WTC11 (cell line): Measurements from ENCODE around the gene TRMU.

Experiments used
- CBFB ChIP-seq: sonication (generic); formaldehyde crosslinking; IDR thresholded peaks from 2 replicates; pipeline ENCODE4 v1.8.1; 2022; ENCODE audit warnings: mild to moderate bottlenecking, low read depth, missing genetic modification reagents
- FOXP1 ChIP-seq: sonication (generic); formaldehyde crosslinking; IDR thresholded peaks from 2 replicates; pipeline ENCODE4 v1.8.0; 2022; ENCODE audit warnings: missing genetic modification reagents, mild to moderate bottlenecking, moderate library complexity, borderline replicate concordance
- TF ChIP-seq, protein P1 (sequence below): fragments of 200-600 bp; IDR thresholded peaks from 2 replicates; pipeline ENCODE4 v1.8.0; 2022; ENCODE audit warnings: antibody characterized with exemption
- TF ChIP-seq, protein P2 (sequence below): sonication (generic); formaldehyde crosslinking; IDR thresholded peaks from 2 replicates; pipeline ENCODE4 v1.8.1; 2023; ENCODE audit warnings: mild to moderate bottlenecking, missing genetic modification reagents

DNA sequence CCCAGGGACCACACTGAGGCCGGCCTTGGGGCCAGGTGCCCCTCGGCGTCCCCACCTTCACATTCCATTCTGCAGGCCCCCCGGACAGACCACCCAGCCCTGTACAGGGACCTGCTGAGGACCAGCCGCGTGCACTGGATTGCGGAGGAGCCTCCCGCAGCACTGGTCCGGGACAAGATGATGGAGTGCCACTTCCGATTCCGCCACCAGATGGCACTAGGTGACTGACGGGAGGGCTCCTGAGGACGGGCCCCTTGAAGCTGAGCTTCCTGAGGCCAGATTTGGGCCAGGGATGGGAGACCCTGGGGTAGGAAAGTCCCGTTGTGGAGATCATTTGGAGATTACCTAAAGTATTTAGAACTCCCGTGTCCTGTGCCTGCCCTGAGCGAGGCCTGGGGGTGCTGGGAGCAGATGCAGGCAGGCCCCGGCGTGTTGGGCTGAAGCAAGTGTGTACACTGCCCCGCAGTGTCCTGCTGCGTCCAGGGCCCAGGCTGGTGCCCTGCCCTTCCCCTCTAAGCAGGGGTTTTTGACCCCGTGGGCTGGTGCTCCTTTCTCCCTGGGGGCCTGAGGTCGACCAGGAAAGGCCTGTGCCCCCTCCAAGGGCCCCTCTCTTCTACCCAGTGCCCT lies 20.0 kb downstream of the TRMU start:
- TF ChIP-seq, protein P1, sequence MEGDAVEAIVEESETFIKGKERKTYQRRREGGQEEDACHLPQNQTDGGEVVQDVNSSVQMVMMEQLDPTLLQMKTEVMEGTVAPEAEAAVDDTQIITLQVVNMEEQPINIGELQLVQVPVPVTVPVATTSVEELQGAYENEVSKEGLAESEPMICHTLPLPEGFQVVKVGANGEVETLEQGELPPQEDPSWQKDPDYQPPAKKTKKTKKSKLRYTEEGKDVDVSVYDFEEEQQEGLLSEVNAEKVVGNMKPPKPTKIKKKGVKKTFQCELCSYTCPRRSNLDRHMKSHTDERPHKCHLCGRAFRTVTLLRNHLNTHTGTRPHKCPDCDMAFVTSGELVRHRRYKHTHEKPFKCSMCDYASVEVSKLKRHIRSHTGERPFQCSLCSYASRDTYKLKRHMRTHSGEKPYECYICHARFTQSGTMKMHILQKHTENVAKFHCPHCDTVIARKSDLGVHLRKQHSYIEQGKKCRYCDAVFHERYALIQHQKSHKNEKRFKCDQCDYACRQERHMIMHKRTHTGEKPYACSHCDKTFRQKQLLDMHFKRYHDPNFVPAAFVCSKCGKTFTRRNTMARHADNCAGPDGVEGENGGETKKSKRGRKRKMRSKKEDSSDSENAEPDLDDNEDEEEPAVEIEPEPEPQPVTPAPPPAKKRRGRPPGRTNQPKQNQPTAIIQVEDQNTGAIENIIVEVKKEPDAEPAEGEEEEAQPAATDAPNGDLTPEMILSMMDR, result peak; percentile 82
- TF ChIP-seq FOXP1 (CRISPR knock-in tag) (no peak), CBFB (no peak)
- TF ChIP-seq, protein P2, sequence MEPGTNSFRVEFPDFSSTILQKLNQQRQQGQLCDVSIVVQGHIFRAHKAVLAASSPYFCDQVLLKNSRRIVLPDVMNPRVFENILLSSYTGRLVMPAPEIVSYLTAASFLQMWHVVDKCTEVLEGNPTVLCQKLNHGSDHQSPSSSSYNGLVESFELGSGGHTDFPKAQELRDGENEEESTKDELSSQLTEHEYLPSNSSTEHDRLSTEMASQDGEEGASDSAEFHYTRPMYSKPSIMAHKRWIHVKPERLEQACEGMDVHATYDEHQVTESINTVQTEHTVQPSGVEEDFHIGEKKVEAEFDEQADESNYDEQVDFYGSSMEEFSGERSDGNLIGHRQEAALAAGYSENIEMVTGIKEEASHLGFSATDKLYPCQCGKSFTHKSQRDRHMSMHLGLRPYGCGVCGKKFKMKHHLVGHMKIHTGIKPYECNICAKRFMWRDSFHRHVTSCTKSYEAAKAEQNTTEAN (CRISPR knock-in tag), result no peak
